Esophagus squamous epithelium (tissue), 5 donors: ENCODE data around the gene GLIS2. TPM values are rescaled to one million over a fixed set of nuclear protein-coding genes. Genes with fewer than 3 reads are reported as not detected.
A peak's percentile ranks its signal among the peaks of the same experiment; 100 is the strongest.
"Not testable (repeated sequence)": the region's sequence is repeated elsewhere in the genome, so short reads cannot be mapped to it uniquely, and the experiment has no call there.

Source experiments
- DNase-seq: peaks from one replicate; lab custom pipeline; 2025; lab: John Stamatoyannopoulos, UW
- H3K27ac ChIP-seq, 4 donors: fragments of 200-600 bp; sonication (generic); one replicate each; pipeline ENCODE4 v1.5.1; 2016 to 2019; ENCODE audit warnings: mild to moderate bottlenecking in 1 of 4
- H3K27me3 ChIP-seq, 4 donors: fragments of 200-600 bp; sonication (generic); 1 replicate in 3 of 4; 2 replicates in 1 of 4; pipeline versions ENCODE4 v1.5.1 to v1.6.0; 2017 to 2021; ENCODE audit warnings: antibody characterized with exemption in 1 of 4
- H3K36me3 ChIP-seq, 3 donors: fragments of 200-600 bp; sonication (generic); one replicate each; pipeline ENCODE4 v1.5.1; 2016 to 2019
- H3K4me1 ChIP-seq, 3 donors: fragments of 200-600 bp; sonication (generic); one replicate each; pipeline ENCODE4 v1.5.1; 2017 to 2019
- H3K4me3 ChIP-seq, 4 donors: fragments of 200-600 bp; sonication (generic); 1 replicate in 3 of 4; 2 replicates in 1 of 4; pipeline ENCODE4 v1.5.1; 2016 to 2019; ENCODE audit warnings: mild to moderate bottlenecking in 2 of 4, moderate library complexity in 1 of 4
- H3K9me3 ChIP-seq, 3 donors: fragments of 200-600 bp; sonication (generic); one replicate each; pipeline ENCODE4 v1.5.1; 2016 to 2019
- CTCF ChIP-seq, 6 experiments: fragments of 450-650 bp in 4 of 6; fragments of 200-600 bp in 2 of 6; sonication (generic) in 2 of 6; IDR thresholded peaks; one replicate each; pipeline ENCODE4 v1.5.1; 2016 to 2019; ENCODE audit warnings: antibody characterized with exemption in 6 of 6, mild to moderate bottlenecking in 4 of 6, moderate library complexity in 4 of 6
- POLR2A ChIP-seq, 4 donors: fragments of 450-650 bp; IDR thresholded peaks; one replicate each; pipeline ENCODE4 v1.6.1; 2017; ENCODE audit warnings: antibody characterized with exemption in 4 of 4, mild to moderate bottlenecking in 4 of 4, moderate library complexity in 3 of 4
- WGBS, 2 donors: methylation state at CpG; one replicate each; pipeline ENCODE4 v1.1.5; 2018; 5-methylcytosine and 5-hydroxymethylcytosine counted together
- intact Hi-C: fragments of 100-400 bp; cut with DNase I; formaldehyde crosslinking; loops from one replicate; pipeline ENCODE4 v1.15.0; 2022
- total RNA-seq, 4 donors: library from RNA; depleted of rRNA; stranded (reverse); fragments of >200 nt; gene quantifications; one replicate each; pipeline ENCODE4 v1.1.0, GENCODE V29; 2016
- donor health status: DM: yes; HTN: yes; CAD: no.

Gene GLIS2
- total RNA-seq, 4 donors from 2014 or later: 0.30 to 1.7 (median 0.67) TPM

GRCh38 chr16:4342866-4343744 lies 27.2 kb downstream of the GLIS2 start:
- DNase-seq: no peak

GRCh38 chr16:4344300-4344982 lies 28.6 kb downstream of the GLIS2 start:
- WGBS, 2 donors: 48 to 60% methylated on average over 1 to 2 of the region's 10 CpGs
- H3K4me3 ChIP-seq, DNase-seq, H3K9me3 ChIP-seq, H3K27me3 ChIP-seq, intact Hi-C loops: not testable (repeated sequence)
- Histone ChIP-seq H3K27ac (peak overlapping the region in 1 of 4 donors; percentile 9), H3K36me3 (peaks cover 0 to 33% (median 6%) of the 10 kb centered on the region in 3 donors), H3K4me1 (peaks cover 9 to 62% (median 11%) of the 10 kb centered on the region in 3 donors)

More at GRCh38 chr16:4342866-4343744, 27.2 kb downstream of the GLIS2 start:
- Histone ChIP-seq H3K9me3 (no peaks in the 10 kb centered on the region), H3K27ac (no peak overlapping the region), H3K4me3 (no peak overlapping the region), H3K36me3 (peaks cover 8 to 46% (median 10%) of the 10 kb centered on the region in 3 donors), H3K27me3 (no peaks in the 10 kb centered on the region), H3K4me1 (peaks cover 6 to 53% (median 6%) of the 10 kb centered on the region in 3 donors)
- 79 to 91% methylated on average over 10 to 11 of the region's 21 CpGs for WGBS, 2 donors
- intact Hi-C loops: no loop called here
- TF ChIP-seq CTCF (IDR thresholded peaks at IDR 0.05) (no peak), POLR2A (IDR thresholded peaks at IDR 0.05) (no peak)

- Histone ChIP-seq H3K27ac (peak overlapping the region in 2 of 4 donors; percentile 9 to 21), H3K36me3 (peaks cover 0 to 25% (median 6%) of the 10 kb centered on the region in 3 donors), H3K4me3 (no peak overlapping the region), H3K9me3 (no peaks in the 10 kb centered on the region), H3K4me1 (peaks cover 13 to 62% (median 19%) of the 10 kb centered on the region in 3 donors), H3K27me3 (no peaks in the 10 kb centered on the region)
- 60 to 66% methylated on average over 13 to 19 of the region's 26 CpGs for WGBS, 2 donors
- no peak for TF ChIP-seq POLR2A (IDR thresholded peaks at IDR 0.05)
- no peak for TF ChIP-seq CTCF (IDR thresholded peaks at IDR 0.05)
- no peak for DNase-seq
- intact Hi-C loops: no loop called here
Observed at GRCh38 chr16:4344983-4345835, 29.3 kb downstream of the GLIS2 start.

- H3K9me3 ChIP-seq: no peaks in the 10 kb centered on the region
- peaks cover 0 to 16% (median 2%) of the 10 kb centered on the region in 3 donors for H3K36me3 ChIP-seq
- 58 to 84% methylated on average over 5 to 10 of the region's 14 CpGs for WGBS, 2 donors
- no peak overlapping the region for H3K4me3 ChIP-seq
- intact Hi-C loops: no loop called here
- TF ChIP-seq POLR2A (IDR thresholded peaks at IDR 0.05): no peak
- no peak for TF ChIP-seq CTCF (IDR thresholded peaks at IDR 0.05)
- peaks cover 19 to 67% (median 22%) of the 10 kb centered on the region in 3 donors for H3K4me1 ChIP-seq
- H3K27me3 ChIP-seq: no peaks in the 10 kb centered on the region
- DNase-seq: no peak
- no peak overlapping the region for H3K27ac ChIP-seq
Observed at GRCh38 chr16:4345836-4346781, 30.2 kb downstream of the GLIS2 start.
